NOMO-1 treated with DMSO at 0.1 percent for 48 hours (cell line): ENCODE measurements around the gene RAB6B.

ENCODE experiments used
- DNase-seq: peaks from one replicate; lab custom pipeline; 2025; ENCODE audit not compliant: unreplicated experiment; lab: John Stamatoyannopoulos, UW

RAB6B gene

DNA sequence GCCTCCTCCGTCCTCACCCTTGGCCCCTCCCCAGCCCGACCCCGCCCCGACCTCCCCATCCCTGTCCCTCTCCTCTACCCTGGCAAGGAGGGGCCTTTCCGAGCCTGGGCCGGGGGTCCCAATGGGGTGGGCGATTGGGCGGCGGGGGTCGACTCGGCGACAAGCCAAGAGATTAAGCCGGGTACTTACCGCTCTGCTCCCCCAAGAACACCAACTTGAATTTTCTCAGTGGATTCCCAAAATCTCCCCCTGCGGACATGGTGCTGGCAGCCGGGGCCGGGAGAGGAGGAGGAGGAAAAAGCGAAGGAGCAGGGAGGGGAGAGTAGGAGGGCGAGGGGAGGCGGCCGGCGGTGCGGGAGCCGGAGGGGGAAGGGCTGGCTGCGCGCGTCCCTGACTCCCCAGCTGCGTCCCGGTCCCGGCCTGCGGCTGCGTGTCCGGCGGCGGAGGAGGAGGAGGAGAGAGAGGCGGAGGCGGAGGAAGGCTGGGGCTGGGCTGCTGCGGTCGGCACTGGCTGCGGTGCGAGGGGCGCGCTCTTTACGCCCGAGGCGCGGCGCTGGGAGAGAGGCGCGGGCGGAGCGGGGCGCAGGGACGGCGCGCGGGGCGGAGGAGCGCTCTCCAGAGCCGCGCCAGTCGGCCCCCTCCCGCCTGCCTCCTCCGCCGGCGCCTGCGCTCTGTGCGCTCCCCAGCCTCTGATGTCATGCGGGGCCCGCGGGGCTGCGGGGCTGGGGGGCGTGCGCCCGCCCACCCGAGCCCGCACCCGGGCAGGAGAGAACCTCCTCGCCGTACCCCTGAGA is at the start of gene RAB6B:
RAB6B (minus strand) TSS at position 675 of the 794 bp plus-strand sequence; CDS start at position 259, 416 bp downstream.
- peak; percentile 15 for DNase-seq

- no peak for DNase-seq
These were observed 49.1 kb upstream of the RAB6B start for GRCh38 chr3:133944641-133945380.

GRCh38 chr3:133944181-133944580 is 48.5 kb upstream of the RAB6B start:
- no peak for DNase-seq

- peak; percentile 72 for DNase-seq
These were observed 48.0 kb upstream of the RAB6B start for GRCh38 chr3:133943639-133944141.

DNA sequence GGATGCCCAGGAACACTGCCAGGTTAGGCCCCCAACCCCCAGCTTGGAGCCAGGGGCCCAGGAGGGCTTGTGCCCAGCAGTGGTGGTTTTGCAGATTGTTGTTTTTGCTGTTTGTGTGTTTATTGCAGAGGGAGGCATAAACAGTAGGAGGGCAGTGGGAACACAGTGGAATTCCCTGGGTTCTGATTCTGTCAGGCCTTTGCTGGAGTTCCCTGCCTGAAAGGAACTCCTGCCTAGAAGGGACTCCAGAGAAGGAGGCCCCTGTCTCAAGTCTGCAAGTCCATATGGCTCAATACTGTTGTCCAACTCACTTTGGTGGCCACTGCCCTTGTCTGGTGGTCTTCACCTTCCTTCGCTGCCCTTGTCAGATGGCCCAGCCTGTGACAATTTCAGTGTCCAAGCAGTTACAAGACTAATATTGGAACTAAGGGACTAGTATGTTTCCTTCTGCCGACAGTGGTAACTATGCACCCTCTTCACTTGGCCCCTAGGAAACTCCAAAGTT is 47.4 kb upstream of the RAB6B start:
- DNase-seq, result no peak

- DNase-seq, result no peak
These were observed 45.7 kb upstream of the RAB6B start for GRCh38 chr3:133941415-133941821.

DNA sequence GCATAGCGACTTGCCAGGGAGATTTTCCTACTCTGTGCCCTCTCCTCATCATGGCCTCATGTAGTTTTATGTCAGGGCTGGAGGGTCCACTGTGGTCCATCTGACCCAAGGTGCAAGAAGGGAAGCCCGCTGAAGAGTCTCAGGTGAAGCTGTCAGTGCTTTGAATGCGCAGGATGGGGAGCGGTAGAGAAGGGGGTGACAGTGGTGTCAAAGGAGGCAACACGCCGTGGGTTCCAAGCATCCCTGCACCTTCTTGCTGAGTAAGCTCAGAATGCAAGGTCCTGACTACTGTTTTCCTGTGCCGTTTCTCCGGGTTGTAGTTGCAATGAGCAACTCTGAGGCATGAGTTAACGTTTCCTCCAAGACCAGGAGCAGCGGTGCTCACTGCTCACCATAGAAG is 44.9 kb upstream of the RAB6B start:
- no peak for DNase-seq

GRCh38 chr3:133939463-133939835 is 43.8 kb upstream of the RAB6B start:
- no peak for DNase-seq

DNA sequence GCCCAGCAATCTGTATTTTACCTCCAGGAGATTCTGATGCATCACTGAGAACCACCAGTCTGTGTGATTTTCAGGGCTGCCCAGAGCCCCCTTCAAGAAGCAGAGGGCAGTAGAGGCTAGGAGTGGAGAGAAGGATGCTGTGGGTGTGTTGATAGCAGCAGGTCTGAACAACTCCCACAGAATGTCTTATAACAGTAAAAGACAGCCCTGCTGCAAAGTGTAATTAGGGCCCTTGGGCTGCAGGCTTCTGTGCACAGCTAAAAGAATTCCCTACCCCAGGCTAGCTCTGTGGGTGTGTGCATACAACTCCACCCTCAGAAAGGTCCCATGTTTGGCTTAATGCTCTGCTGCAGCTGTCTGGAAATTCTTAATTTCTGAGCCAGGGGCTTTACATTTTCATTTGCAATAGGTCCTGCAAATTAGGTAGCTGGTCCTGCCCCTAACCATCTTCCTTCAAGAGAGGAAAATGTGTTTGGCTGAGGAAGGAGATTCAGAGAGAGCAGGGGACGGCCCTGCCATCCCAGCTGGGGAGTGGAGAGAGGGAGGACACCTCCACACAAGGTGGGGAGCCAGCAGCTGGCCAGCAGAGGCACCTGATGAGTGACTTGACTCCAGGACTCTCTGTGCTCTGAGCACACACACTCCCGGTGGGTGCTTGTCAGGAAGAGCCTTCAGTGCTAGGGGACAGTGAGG is 43.2 kb upstream of the RAB6B start:
- DNase-seq, result no peak

DNA sequence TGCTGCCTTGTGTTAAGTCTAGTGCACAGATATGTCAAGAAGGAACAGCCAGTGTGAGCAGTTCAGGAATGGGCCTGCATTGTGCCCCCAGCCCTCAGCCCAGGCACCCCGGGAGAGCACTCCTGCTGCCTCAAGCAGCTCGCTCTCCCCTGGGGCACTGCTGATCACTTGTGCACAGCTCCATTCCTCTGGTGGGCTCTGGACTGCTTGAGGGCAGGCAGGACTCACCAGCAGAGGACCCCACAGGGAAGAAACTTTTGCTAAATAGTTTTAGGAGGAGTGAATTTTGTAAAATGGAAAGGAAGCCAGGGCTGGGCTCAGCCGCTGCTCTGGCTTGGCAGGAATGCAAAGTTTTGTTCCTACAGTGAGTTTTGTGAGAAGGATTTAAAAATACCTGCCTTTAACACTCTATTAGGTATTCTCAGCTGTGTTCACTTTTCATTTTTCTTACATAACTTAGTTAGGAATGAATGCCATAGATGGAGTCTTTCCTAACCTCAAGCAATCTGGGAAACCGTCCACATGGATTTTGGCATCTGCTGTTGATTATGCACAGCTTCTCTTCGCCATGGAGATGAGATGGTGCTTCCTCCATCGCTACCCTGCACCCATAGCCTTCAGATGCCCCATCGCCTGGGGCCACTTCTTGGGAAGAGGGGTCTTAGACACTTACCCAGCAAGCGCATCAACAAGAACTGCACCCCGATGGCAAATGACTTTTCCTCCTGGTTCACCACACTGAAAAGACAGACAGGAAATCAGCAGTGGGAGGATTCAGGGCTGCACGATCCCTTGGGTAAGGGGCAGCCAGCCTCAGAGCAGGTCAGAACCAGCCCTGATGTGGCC is 42.3 kb upstream of the RAB6B start:
- no peak for DNase-seq

DNA sequence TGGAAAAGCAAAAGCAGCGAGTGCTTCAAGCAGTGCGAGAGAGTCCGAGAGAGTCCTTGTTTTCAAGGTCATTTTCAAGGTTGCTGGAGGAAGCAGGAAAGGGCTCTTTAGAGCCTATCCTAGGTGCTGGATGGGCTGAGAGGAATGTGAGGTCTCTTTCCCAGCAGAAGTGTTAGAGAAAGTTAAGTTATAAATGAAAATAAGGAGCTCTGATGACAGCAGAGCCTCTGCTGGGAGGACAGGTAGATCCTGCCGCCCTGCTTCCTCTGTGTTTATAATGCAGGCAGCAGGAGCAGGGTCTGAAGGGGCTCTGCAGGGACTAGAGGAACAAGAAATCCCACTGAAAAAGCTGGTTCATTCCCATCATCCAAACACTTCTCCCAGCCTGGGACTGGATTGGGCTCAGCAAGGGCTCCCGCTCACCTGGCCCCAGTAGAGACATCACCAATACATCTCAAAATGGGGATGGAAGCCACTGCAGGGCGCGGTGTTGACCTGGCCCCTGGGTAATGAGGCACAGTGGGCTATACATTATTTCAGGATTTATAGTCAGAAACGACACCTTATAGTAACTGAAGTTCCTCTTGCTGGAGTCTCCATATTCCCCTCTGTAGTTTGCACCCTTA is 41.5 kb upstream of the RAB6B start:
- DNase-seq, result no peak

GRCh38 chr3:133935843-133936769 is 40.4 kb upstream of the RAB6B start:
- DNase-seq, result no peak

GRCh38 chr3:133934996-133935842 is 39.5 kb upstream of the RAB6B start:
- DNase-seq, result no peak

DNA sequence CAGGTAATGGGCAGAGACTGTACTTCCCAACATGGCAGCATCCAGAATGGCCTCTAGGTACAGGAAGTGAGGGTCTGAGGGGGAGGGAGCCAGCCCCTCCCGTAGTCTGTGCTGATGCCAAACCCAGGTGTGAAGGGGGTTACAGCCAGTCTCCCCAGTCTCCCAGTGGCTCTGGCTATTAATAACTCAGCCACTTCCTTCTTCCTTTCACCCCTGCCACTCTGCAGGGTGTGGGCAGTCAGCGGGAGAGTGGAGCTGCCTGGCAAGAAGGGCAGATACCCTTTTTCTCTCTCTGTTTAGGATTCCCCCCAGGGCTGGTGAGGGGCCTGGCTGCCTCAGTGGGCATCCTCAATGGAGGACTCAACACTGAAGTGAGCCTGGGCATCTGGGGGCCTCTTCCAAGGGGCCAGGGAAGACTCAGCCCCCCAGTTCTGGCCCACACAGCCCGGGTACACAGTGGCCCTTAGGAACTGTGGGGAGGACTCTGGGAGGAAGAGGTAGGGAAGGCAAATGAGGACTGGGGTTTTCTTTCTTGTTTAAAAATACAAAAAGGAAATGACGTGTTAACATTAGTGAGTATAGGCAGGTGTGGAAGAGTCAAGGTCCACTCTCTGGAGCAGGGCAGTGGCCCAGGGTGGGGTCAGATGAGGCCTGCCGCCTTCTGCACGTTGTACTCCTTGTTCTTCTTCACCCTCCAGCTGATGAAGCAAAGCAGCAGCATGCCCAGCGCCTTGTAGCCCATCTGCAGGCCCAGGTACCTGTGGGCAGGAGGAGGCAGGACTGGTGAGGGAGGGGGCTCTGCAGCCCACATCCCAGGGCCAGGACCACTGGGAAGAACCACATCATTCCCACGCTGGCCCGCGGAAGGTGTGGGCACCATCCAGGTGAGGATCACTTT is 38.6 kb upstream of the RAB6B start:
- DNase-seq, result no peak

- DNase-seq, result no peak
These were observed 37.7 kb upstream of the RAB6B start for GRCh38 chr3:133933097-133934024.

GRCh38 chr3:133932009-133932408 is 36.3 kb upstream of the RAB6B start:
- no peak for DNase-seq
